HL-60/S4 treated with retinoic acid at 250 ng/mL for 4 days and 3 days (cell line): Measurements from ENCODE around the gene MRPL34.

ENCODE experiments used
- in situ Hi-C: fragments of 300-500 bp; cut with MboI; formaldehyde crosslinking; loops from 2 replicates; pipeline ENCODE4 v1.7.0; 2022; ENCODE audit warnings: low sequenced_read_pairs

The MRPL34 gene

DNA sequence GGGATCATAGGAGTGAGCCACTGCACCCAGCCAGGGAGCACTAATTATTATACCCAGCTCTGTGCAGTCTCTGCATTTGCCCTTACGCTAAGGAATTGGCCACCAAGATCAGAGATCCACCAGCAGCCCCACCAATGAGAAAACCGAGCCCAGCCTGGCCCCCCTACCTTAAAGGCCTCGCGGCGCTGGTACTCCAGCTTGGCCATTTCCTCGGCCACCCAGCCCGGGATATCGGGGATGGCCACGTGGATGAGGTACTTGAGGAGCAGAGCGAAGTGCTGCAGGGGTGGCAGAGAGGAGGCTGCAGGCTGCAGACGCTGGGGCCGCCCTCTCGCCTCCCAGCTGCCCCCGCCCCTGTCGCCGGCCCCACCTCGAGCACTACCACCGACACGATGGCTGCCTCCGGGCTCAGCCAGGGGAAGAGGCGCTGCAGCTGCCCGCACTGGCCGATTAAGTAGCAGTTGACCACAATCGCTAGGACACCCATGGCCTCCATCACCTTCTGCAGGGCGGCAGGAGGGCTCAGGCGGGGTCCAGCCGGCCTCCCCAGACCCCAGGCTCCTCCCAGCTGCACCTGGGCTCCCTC, 21.5 kb downstream of the MRPL34 start:
- in situ Hi-C loops: no loop called here

DNA sequence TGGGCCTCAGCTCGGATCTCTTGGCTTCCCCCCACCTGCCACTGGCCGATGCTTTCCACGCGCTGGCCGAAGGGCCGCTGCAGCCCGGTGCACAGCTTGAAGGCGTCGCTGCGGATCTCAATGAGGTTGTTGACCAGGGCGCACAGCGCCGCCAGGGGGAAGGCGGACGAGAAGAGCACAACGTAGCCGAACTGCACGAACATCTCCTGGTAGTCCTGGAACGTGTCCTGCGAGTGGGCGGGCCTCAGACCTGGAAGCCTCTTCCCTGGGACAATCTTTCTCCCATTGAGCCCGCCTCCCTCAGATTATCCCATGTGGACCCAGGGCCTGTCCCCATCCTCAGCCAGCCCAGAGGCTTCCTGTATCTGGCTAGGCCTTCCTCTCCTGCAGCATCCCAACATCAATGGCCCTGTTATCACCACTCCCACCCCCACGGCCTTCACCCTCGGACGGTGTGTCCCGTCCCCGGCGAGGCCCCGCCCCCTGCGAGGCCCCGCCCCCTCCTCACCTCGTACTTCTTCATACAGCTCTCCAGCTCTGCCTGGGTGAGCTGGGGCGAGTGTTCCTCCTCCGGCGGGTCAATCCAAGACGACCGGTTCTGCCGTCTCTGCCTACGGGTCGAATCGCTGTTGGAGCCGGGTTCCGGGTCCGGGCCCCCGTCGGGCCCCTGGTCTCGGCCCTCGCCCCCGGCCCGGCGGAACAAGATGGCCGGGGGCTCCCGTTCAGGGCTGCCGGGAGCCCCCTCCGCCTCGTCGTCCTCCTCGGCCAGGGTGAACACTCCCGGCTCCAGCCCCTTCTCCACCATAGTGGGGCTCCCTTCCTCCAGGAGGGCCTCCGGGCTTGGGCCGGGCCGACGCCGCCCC, 22.2 kb downstream of the MRPL34 start:
- in situ Hi-C loops: no loop called here

DNA sequence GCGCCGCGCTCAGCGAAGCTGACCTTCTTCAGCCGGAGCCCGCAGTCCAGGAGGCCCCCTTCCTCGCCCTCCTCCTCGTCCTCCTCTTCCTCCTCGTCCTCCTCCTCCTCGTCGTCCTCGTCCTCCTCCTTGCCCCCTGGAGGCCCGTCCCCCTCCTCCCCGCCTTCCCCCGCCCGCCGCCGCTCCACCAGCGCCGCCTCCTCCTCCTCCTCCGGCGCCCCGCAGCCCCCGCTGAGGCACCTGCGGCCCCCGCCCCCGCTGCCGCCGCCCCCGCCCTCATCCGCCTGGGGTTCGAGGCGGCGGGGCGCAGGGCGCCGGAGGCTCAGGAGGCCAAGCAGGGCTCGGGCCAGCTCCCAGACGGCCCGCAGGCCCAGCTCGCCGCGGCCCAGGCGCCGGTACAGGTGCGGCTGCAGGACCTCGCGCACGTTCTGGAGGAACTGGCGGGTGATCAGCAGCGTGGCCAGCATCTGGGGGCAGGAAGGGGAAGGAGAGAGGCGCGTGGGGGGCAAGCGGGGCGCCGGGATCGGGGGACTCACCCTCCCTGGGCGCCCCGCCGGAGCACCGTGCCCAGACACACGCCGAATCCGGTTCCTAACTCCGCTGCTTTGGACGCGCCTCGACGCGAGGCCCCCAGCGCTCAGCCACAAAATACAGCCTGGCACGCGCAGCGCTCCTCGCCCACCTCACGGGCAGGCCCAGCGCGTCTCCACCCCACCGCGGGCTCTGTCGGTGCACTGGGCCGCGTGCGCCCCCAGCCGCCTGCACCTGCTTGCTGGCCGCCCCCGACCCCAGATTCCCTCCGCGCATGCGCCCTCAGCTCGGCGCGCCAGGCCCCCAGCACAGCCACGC, 23.1 kb downstream of the MRPL34 start:
- in situ Hi-C loops: no loop called here

DNA sequence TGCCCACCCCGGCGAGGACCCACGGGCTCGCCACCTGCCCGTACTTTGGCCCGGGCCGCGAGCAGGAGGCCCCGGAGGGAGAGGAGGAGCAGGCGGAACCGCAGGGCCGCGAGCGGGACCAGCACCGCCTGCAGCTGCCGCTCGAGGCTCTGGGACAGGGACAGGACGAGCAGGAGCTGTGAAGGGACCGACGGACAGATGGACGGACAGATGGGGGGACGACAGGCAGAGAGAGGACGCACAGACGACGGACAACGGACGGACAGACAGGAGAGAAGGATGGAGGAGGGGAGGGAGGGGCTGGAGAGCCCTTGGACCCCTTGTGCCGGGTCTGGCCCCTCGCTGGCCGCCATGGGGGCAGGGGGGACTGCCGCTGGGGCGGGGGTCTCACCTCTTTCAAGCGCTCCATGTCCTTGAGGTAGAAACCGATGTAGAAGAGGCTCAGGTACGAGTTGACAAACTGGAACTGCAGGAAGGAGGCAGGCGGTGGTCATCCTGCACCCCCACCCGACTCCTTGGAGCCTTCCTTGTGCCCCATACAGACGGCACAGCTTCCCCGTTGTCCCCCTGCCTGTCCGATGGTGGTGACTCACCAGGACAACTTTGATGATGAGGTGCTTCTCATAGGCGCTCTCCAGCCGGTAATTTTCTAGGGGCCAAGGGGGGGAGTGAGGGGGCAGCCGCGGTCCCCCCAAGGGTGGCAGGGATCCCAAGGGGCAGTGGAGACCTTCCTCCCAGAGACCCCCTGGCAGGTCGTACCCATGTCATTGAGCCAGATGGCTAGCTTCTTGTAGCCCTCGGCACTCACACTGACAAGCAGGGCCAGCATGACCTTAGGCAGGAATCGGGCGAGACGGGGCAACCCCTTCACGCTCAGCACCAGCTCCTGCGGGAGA, 23.9 kb downstream of the MRPL34 start:
- in situ Hi-C loops: no loop called here

DNA sequence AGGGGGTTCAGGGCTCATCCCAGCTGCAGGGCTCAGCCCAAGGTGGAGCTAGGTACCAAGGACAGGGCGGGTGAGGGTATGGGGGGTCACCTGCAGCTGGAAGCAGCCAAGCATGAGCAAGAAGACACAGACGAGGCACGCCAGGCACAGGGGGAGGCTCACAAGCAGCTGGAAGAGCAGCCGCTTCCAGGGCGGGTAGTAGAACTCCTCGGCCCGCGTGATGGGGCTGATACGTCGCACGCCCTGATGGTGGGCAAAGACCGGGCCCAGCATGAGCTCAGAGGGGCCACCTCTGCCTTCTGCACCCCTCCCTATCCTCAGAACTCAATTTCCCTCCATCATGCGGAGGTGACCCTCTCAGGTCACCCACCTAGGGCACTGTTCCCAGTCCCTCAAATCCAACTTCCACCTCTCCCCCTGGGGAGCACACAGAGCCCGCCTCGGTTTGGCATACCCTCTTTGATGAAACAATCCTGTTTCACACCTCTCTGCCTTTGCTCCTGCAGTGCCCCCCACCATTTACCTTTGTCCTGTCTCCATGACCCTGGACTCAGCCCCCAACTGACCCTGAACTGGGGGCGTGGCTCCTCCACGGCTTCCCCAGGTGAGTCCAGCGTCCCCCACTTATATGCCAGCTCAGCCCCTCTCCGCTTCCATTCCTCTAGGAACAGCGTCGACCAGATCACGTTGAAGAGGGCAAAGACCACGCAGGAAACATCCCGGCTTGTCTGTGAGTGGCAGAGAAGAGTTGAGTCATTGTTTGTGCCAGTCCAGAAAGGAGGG, 24.8 kb downstream of the MRPL34 start:
- in situ Hi-C loops: no loop called here

DNA sequence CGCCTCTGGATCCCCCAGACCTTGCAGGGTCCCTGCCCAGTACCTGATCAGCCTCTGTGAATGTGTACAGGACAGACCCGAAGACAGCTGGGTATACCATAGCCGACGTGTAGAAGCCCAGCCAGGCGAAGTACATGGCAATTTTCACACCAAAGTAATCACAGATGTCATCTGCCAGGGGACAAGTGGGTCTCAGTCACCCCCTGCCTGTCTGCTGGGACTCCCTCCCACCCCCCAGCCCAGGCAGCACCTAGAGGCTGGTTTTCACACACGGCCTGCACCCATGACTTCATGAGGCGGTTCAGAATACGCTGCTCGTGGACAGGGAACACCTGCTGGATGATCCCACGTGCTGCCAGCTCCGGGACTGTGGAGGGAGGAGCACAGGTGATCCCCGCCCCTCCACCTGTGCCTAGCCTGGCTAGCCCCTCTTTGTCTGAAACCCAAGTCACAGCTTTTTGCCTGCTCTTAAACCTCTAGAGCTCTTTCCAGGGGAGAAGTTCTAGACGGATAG, 25.4 kb downstream of the MRPL34 start:
- in situ Hi-C loops: no loop called here

DNA sequence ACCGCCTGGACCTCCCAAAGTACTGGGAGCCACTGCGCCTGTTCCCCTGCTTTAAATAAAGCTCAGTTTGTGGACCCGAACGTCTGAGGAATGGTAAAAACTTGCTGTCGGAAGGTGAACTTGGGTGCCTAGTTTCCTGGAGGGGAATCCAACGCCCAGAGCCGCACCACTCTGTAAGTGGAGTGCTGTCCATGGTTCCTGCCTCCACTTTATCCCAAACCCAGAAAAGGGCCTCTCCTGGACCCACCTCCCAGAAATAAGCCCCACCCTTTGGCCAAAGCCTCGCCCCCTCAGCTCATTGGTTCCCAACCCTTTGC, 26.6 kb downstream of the MRPL34 start:
- in situ Hi-C loops: no loop called here

DNA sequence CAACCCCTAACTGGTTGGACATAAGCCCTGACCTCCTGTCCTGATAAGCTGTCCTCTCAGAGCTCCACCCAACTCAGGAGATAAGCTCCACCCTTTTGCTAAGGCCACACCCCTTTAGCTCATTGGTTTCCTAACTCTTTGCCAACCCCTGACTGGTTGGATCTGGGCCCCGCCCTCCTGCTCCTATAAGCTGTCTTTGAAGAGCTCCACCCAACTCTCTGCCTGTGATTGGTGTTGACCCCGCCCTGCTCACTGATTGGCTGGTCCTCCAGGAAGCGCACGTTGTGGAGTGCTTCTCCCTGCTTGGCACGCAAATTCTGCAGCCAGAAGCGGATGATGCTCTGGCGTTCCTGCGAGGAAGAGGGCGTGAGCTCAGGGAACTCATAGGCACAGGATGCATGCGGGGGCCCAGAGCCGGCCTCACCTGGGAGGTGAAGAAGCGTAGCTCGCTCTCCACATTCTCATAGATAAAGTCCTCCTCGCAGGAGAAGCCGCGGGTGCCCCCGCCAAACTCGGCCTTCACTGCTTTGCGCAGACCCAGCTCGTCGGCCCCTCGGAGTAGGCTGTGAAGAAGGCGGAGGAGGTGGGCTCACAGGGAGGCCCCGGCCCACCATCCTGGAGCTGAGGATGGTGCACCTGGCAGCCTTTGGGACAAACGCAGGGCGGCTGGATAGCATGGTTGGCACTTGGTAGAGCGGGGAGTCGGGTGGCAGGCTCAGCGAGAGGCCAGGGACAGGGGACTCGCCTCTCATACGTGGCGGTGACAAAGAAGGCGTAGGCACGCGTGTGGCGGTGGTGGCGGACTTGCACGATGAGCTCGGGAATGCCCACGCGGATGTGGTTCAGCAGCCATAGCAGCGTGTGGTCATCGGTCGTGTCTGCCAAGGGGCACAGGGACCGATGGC, 27.3 kb downstream of the MRPL34 start:
- in situ Hi-C loops: no loop called here

DNA sequence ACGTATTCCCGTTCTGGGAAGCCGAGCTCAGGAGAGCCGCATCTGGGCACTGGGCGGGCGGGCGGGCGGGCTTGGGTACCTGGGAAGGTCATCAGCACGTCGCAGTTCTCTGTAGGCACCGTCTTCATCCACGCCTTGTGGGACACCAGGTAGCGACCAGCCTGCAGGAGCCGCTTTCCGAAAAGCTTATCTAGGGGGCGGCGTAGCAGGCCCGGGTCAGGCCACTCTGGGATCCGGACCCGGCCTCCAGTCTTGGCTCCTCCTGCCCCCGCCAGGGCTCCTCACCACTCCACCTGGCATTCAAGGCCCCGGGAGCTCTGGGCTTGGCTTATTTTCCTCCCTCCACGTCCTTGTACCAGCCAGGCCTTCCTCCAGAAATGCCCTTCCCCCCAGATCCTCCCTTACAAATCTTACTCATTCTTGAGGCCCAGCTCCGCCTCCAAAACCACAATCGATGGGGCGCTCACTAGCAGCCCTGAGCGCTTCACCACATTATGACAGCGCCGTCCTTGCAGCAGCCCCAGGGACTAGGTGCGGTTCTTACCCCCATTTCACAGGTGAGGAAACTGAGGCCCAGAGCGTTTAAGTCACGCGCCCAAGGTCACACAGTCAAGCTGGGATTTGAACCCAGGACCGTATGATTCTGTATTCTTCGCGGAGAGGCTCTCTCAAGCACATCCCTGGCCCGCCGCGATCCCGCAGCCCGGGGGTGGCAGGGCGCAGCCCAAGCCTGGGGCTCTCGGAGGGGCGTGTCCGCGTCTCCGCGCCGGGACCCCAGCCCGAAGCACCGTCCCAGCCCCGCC, 28.1 kb downstream of the MRPL34 start:
- in situ Hi-C loops: no loop called here

DNA sequence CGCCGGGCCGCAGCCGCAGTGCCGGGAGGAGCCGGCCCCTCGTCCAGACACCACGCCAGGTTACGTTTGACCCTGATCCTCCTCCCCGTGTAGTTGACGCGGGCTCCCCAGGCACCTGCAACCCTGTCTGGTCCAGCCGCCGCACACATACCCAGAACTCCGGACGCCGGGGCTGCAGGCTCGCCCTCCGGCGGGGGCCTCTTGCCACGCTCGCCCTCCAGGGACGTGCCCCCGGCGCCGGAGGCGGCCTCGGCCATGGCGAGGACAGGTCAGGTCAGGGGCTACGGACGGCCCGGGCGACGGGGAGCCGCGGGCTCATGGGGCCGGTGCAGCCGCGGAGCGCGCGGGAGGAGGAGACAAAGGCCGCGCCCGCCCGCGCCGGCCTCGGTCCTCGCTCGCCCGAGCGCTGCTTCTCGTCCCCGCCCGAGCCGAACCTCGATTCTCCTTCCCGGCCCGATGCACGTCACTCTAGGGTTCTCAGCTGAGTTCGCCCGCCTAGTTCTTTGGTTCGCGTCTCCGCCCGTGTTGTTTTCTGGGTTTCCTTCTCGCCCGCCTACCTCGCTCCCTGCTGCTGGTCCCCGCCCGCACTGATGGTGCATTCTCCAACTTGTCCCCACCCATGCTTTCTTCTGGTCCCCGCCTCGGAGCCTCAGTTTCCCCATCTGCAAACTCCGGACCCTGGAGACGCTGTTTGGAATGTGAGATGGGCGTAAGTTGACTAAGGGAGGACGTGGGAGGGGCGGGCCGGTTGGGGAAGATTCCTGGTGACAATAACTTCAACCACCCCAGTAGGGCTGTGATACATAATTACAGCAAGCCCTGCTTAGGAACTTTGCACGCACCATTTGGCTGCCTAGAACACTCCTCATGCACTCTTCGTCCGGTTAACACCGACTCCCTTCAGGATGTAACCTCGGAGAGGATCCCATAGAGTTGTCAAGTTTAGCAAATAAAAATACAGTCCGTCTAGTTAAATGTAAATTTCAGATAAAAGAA, 29.0 kb downstream of the MRPL34 start, which contains the start of gene ANO8:
TSS of gene ANO8 (minus strand) at position 442 of the 996 bp plus-strand sequence. CDS start at position 257, 185 bp downstream.
- in situ Hi-C loops: no loop called here

DNA sequence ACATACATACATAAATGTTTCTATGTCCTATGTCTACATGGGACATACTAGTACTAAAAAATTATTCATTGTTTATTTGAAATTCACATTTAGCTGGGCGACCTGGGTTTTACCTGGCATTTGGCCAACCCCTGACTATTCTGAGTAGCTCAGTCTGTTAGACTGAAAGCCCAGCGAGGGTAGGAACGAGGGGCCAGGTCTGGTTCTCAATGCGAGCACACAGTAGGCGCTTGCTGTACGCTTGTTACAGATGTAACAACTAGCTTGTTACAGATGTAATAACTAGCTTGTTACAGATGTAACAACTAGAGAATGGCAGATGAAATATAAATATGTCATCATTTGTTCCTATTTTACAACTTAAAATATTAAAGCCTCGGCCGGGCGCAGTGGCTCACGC, 29.9 kb downstream of the MRPL34 start:
- in situ Hi-C loops: no loop called here

DNA sequence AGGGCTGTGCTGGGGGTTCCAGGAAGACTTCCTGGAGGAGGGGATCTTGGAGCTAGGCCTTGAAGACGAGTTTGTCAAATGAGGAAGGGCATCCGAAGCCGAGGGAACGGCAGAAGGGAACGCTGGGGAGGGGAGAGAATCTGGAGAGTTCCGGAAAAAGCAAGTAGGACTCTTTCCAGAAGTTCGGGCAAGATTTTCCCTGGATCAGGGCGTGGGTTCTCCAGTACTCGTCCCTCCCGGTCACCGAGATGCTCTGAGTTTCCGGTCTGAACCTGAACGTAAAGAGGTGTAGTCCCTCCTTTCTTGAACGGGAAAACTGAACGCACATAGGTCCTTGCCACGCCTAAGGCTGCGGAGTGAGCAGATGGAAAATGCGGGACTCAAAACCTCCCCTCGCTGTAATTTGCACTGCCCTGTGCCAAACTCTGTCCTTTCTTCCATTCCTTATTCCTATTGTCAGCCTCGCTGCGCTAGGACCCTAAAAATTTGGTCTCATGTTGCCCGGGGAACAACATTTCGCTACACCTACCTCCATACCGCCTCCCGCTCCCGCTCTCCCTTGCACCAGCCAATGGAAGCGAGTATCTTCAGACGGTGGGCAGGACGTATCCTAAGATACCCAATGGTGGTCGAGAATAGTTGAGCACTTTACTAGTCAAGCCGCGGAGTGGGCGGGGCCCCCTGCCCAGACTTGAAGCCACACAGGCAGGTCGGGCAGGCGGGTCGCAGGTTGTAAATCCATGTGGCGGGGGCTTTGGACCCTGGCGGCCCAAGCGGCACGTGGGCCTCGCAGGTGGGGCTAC, 31.4 kb downstream of the MRPL34 start, which contains the start of gene GTPBP3:
TSS of gene GTPBP3 (plus strand) at position 682 of the 803 bp plus-strand sequence. CDS start at position 741, 59 bp downstream.
- in situ Hi-C loops: no loop called here

DNA sequence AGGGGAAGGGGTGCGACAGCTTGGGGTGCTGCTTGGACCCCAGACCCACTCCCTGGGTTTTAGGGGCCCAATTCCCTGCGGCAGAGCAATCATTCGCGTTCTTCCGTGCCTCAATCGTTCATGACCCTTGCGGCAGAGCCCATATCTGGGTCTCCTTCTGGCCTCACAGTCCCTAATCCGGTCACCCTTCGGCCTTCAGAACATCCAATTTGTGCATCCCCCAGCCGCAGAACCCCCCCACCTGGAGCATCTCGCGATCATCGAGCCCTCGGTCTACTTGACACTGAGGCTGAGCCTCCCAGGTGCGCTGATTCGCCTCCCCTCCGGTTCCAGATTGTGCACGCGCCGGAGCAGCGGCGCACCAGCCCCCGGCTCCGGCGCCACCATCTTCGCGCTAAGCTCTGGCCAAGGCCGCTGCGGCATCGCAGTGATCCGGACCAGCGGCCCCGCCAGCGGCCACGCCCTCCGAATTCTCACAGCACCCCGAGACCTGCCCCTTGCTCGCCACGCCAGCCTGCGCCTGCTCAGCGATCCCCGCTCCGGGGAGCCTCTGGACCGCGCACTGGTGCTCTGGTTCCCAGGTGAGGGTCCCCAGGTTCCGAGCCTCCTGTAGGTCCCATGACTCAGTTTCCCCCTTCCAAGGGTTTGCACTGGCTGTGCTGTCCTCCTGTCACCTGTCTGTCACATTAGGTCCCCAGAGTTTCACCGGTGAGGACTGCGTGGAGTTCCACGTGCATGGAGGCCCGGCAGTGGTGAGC, 32.2 kb downstream of the MRPL34 start:
- in situ Hi-C loops: no loop called here

DNA sequence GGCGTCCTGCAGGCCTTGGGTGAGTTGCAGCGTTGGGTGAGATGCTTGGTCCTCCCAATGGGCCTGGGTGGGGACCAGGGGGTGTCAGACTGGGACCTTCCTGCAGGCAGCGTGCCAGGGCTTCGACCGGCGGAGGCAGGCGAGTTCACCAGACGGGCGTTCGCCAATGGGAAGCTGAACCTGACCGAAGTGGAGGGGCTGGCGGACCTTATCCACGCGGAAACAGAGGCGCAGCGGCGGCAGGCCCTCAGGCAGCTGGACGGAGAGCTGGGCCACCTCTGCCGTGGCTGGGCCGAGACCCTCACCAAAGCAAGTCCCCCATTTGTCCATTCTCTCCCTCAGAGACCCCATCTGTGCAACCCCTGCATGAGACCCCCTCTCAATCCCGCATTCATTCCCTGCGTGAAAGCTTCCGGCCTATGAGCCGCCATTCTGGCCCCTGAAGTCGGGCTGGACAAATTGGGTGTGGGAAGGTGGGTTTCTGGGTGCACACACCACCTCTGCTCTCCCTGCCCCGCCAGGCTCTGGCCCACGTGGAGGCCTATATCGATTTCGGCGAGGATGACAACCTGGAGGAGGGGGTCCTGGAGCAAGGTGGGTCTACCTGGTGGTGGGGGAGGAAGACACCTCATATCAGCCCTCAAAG, 32.9 kb downstream of the MRPL34 start:
- in situ Hi-C loops: no loop called here
